ENCODE measurements around the gene DBR1. TPM values are rescaled to one million over a fixed set of nuclear protein-coding genes. Genes with fewer than 3 reads are reported as not detected.

Gene DBR1
- total and polyA plus RNA-seq, 9 of the 15 experiments (the other 6 are each of a cell fraction or from before 2014, with no cell fraction given), result 2.7 to 14.1 (median 10.9) TPM

GRCh38 chr3:138197524-138197923 is 22.8 kb upstream of the DBR1 start:
- BruUV-seq (replicated peaks), result no TSS peak
- intact Hi-C loops (cut with micrococcal nuclease) (no loop called here), in situ Hi-C loops (cut with MboI) (no loop called here)
- Histone ChIP-seq H3K4me2 (ENCODE audit: insufficient read depth, low read length) (no peak overlapping the region), H3K36me3 (ENCODE audit: control insufficient read depth, insufficient read depth, low read length) (peaks cover 15% of the 10 kb centered on the region; the same call in 2 of the 3 replicates), H3K79me2 (ENCODE audit: control insufficient read depth, insufficient read depth, low read length) (peaks cover 90% of the 10 kb centered on the region), H4K20me1 (replicated peaks; ENCODE audit: control insufficient read depth, insufficient read depth, low read length) (peaks cover 12% of the 10 kb centered on the region), H3K4me3 (no peak overlapping the region), H3K27me3 (ENCODE audit: control insufficient read depth in 2 of 2, insufficient read depth in 2 of 2, low read length in 2 of 2) (no peaks in the 10 kb centered on the region), H3K9ac (ENCODE audit: insufficient read depth in 1 of 2, low read depth in 2 of 2, low read length in 2 of 2) (no peak overlapping the region), H3K9me3 (replicated peaks; ENCODE audit: control insufficient read depth, insufficient read depth, low read depth, low read length) (no peaks in the 10 kb centered on the region), H3K27ac (ENCODE audit: extremely low read depth, low read depth, low read length) (no peak overlapping the region), H3K9me1 (ENCODE audit: control insufficient read depth, insufficient read depth, low read length) (no peaks in the 10 kb centered on the region), H2AFZ (ENCODE audit: low read depth, low read length) (no peak overlapping the region), H3K4me1 (replicated peaks in 1 of 2; ENCODE audit: control insufficient read depth in 2 of 2, insufficient read depth in 2 of 2, low read length in 2 of 2) (peaks cover 18 to 27% of the 10 kb centered on the region in 2 experiments)
- CTCF ChIA-PET (ENCODE audit: low intra/inter-chr PET ratio), result no interaction called here
- ATAC-seq (peak; percentile 34), FAIRE-seq (no peak), DNase-seq (ENCODE audit: extremely low read depth in 1 of 4, low spot score in 3 of 4) (peak in 1 of 4 experiments; percentile 24)
- TF ChIP-seq ARID3A (IDR thresholded peaks at IDR 0.05; ENCODE audit: borderline replicate concordance, low read depth, low read length) (peak; percentile 53; the same call in 1 of the 2 replicates), MYNN (IDR thresholded peaks at IDR 0.05) (no peak), MYNN (CRISPR knock-in tag; IDR thresholded peaks at IDR 0.05) (no peak), ZNF217 (CRISPR knock-in tag; IDR thresholded peaks at IDR 0.05) (no peak), NCOR1 (IDR thresholded peaks at IDR 0.05) (peak; percentile 11; the same call in 1 of the 2 replicates), HIVEP1 (CRISPR knock-in tag; IDR thresholded peaks at IDR 0.05) (no peak), CBFA2T2 (conservative IDR thresholded peaks at IDR 0.05) (peak; percentile 22; the same call in 1 of the 2 replicates), CBFA2T3 (IDR thresholded peaks at IDR 0.05) (peak; percentile 54), TAL1 (IDR thresholded peaks at IDR 0.05) (peak; percentile 23; the same call in 1 of the 2 replicates), POLR2AphosphoS2 (IDR thresholded peaks at IDR 0.05; ENCODE audit: low read length) (no peak), NCOA6 (IDR thresholded peaks at IDR 0.05) (no peak), THRAP3 (IDR thresholded peaks at IDR 0.05; ENCODE audit: borderline replicate concordance) (no peak), MAFG (tag; conservative IDR thresholded peaks at IDR 0.05) (no peak), NFE2 (IDR thresholded peaks at IDR 0.05; ENCODE audit: low read depth) (0 out of 2 replicates have a peak, but pooled peaks have one; percentile 17), NKRF (IDR thresholded peaks at IDR 0.05; ENCODE audit: borderline replicate concordance) (no peak), PATZ1 (CRISPR knock-in tag; IDR thresholded peaks at IDR 0.05; ENCODE audit: borderline replicate concordance) (no peak), RAD21 (CRISPR knock-in tag; conservative IDR thresholded peaks at IDR 0.05 in 1 of 2, IDR thresholded peaks at IDR 0.05 in 1 of 2) (no peak)
- WGBS (ENCODE audit: insufficient coverage, low coverage, missing lambda C conversion rate), result 0% methylated on average over 1 of the region's 1 CpG
- POLR2A ChIA-PET, result interaction anchor here (0.6 to 1.8 kb wide), 7 partner anchors 10 to 204 kb away, joined by 3 to 7 read pairs (median 4); partner anchors contain the start of genes ARMC8 and DBR1

Data from K562 (cell line).